ENCODE measurements around the gene MED29.

Gene MED29

DNA sequence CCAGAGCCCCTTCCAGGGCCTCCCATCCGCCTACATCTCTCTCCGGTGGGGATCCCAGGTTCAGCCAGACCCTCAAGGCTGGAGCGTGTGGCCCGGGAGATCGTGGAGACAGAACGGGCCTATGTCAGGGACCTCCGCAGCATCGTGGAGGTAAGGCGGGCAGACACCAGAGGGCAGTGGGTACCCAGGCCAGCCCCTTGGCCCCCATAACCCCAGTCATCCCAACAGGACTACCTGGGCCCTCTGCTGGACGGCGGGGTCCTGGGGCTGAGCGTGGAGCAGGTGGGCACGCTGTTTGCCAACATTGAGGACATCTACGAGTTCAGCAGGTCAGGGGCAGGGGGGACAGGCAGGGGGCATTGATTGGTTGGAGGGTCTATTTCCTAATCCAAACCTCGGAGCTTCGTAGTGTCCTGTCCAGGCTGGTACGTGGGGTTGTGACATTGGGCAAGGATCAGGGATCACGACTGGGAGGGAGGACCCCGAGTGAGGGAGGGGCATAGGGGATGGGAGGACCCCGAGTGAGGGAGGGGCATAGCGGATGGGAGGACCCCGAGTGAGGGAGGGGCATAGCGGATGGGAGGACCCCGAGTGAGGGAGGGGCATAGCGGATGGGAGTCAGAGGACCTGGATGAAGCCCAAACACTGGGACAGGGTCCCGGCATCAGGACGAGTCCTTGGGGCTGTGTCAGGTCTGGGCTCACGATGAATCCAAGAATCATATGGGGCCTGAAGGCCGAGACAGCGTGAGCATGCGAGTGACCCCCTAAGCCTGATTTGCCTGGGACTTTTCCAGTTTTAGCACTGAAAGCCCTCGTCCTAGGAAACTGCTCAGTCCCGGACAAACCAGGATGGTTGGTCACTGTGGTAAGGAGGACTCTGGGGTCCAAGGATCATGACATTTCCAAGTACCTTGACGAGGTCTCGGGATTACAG, 24.2 kb downstream of the MED29 start:
- DNase-seq (ENCODE audit: low read depth) = no peak
- TF ChIP-seq, protein P1, sequence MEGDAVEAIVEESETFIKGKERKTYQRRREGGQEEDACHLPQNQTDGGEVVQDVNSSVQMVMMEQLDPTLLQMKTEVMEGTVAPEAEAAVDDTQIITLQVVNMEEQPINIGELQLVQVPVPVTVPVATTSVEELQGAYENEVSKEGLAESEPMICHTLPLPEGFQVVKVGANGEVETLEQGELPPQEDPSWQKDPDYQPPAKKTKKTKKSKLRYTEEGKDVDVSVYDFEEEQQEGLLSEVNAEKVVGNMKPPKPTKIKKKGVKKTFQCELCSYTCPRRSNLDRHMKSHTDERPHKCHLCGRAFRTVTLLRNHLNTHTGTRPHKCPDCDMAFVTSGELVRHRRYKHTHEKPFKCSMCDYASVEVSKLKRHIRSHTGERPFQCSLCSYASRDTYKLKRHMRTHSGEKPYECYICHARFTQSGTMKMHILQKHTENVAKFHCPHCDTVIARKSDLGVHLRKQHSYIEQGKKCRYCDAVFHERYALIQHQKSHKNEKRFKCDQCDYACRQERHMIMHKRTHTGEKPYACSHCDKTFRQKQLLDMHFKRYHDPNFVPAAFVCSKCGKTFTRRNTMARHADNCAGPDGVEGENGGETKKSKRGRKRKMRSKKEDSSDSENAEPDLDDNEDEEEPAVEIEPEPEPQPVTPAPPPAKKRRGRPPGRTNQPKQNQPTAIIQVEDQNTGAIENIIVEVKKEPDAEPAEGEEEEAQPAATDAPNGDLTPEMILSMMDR (IDR thresholded peaks at IDR 0.05; ENCODE audit: control insufficient read depth, insufficient read depth, low read depth, low read length, missing control alignments) = peak; percentile 11
- H3K4me3 ChIP-seq (ENCODE audit: control insufficient read depth, low read depth, low read length) = peak overlapping the region; percentile 65

DNA sequence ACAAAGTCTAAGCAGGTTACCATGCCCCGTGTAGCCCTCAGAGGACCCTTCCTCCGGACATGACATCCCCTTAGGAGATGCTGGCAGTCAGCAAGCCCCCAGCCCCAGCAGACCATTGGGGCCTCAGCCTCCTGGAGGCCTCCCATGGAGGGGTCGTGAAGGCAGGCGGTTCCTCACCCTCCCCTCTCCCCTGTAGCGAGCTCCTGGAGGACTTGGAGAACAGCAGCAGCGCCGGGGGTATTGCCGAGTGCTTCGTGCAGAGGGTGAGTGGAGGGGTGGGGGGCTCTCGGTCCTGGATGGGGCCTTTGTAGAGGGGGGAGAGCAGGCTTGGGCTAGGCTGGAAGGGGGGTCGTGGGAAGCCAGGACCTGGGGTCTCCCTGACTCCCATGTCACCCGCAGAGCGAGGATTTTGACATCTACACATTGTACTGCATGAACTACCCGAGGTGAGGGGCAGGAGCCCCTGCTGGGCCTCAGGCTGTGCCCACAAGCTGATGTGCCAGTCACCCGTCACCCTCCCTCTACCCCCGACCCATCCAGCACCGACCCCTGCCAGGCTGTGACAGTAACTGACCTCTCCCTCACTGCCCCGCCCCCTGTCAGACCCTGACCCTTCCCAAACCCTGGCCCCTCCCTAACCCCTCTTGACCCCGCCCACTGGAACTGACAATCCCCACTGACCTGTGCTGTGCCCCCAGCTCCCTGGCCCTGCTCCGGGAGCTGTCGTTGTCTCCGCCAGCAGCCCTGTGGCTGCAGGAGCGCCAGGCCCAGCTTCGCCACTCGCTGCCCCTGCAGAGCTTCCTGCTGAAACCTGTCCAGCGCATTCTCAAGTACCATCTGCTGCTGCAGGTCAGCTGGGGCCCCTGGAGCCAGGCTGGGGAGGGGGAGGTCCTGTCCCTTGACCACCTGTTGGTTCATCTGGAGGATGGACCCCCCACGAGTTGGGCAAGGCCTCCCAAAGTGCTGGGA, 25.3 kb downstream of the MED29 start:
- no peak overlapping the region for H3K4me3 ChIP-seq (ENCODE audit: control insufficient read depth, low read depth, low read length)
- no peak for DNase-seq (ENCODE audit: low read depth)
- TF ChIP-seq, protein P1 (IDR thresholded peaks at IDR 0.05; ENCODE audit: control insufficient read depth, insufficient read depth, low read depth, low read length, missing control alignments) = no peak

DNA sequence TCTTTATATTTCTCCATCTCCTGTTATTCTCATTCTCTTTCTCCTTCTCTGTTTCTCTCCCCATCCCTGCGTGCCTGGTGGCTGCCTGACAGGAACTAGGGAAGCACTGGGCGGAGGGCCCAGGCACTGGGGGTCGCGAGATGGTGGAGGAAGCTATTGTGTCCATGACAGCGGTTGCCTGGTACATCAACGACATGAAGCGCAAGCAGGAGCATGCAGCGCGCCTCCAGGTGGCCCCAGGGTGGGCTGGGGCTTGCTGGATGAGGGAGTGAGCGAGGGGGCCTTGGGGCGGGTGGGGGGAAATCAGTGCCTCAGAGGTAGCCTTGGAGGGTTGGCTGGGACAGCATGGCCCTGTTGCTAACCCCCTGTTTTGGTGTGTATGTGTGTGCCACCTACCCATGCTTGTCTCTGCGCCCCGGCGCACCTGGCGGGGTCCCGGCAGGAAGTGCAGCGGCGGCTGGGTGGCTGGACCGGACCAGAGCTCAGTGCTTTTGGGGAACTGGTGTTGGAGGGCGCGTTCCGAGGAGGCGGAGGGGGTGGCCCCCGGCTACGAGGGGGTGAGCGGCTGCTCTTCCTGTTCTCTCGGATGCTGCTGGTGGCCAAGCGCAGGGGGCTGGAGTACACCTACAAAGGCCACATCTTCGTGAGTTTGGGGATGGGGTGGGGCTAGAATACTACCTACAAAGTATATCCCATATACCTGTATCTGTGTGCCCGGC, 26.4 kb downstream of the MED29 start:
- TF ChIP-seq, protein P1 (IDR thresholded peaks at IDR 0.05; ENCODE audit: control insufficient read depth, insufficient read depth, low read depth, low read length, missing control alignments) = no peak
- no peak overlapping the region for H3K4me3 ChIP-seq (ENCODE audit: control insufficient read depth, low read depth, low read length)
- DNase-seq (ENCODE audit: low read depth) = no peak

DNA sequence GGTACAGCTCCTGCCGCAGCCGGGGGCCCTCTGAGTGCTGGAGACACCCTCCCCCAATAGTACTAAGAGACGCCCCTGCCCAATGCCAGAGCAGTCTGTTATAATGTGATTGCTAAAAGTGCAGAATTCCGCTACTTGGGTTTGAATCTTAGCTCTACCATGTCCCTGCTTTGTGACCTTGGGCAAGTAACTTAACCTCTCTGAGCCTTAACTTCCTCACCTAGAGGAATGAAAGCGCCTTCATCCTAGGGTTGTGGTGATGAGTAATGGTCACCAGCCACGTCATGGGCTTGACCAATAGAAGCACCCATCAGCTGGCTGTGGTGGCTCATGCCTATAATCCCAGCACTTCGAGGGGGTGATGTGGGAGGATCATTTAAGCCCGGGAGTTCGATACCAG, 27.8 kb downstream of the MED29 start:
- DNase-seq (ENCODE audit: low read depth) = no peak
- TF ChIP-seq, protein P1 (IDR thresholded peaks at IDR 0.05; ENCODE audit: control insufficient read depth, insufficient read depth, low read depth, low read length, missing control alignments) = no peak
- H3K4me3 ChIP-seq (ENCODE audit: control insufficient read depth, low read depth, low read length) = no peak overlapping the region

DNA sequence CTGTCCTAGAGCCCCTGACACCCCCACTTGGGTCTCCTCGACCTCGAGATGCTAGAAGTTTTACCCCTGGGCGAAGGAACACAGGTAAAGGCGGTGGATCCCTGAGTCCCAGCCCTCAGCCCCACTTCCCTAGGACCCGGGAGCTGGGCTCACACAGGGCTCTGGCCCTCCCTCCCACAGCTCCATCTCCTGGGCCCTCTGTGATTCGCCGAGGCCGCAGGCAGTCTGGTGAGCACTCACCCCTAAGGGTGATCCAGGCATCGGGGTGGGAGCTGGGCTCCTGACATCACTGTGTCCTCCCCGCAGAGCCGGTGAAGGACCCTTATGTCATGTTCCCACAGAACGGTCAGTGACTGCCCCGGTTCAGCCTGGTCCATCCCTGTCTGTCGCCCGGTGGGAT, 29.6 kb downstream of the MED29 start:
- no peak overlapping the region for H3K4me3 ChIP-seq (ENCODE audit: control insufficient read depth, low read depth, low read length)
- TF ChIP-seq, protein P1 (IDR thresholded peaks at IDR 0.05; ENCODE audit: control insufficient read depth, insufficient read depth, low read depth, low read length, missing control alignments) = no peak
- no peak for DNase-seq (ENCODE audit: low read depth)

DNA sequence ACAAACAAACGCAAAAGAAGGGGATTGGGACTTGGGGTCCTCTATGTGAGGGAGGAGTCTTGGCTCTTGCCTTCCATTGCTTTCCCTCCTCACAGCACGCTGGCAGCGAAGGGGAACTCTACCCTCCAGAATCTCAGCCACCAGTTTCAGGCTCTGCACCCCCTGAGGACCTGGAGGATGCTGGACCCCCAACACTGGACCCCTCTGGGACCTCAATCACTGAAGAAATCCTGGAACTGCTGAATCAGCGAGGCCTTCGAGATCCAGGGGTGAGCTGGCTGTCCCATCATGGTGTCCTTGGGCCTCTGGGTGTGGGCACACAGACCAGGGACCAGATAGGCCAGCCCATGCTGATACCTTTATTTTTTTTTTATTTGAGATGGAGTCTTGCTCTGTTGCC, 30.8 kb downstream of the MED29 start:
- no peak for DNase-seq (ENCODE audit: low read depth)
- TF ChIP-seq, protein P1 (IDR thresholded peaks at IDR 0.05; ENCODE audit: control insufficient read depth, insufficient read depth, low read depth, low read length, missing control alignments) = no peak
- no peak overlapping the region for H3K4me3 ChIP-seq (ENCODE audit: control insufficient read depth, low read depth, low read length)

All from AG09309 (cell line).